ENCODE measurements around the gene NME5. TPM values are rescaled to one million over a fixed set of nuclear protein-coding genes. Genes with fewer than 3 reads are reported as not detected.

The NME5 gene
- polyA plus RNA-seq, 1 donor from 2014 or later = 17.0 TPM

- H3K79me2 ChIP-seq (replicated peaks; ENCODE audit: insufficient read depth, low read length) = no peaks in the 10 kb centered on the region
- H3K9ac ChIP-seq (ENCODE audit: low read length) = no peak overlapping the region
- TF ChIP-seq EZH2 (IDR thresholded peaks at IDR 0.05; ENCODE audit: borderline replicate concordance, insufficient read depth, low read length, poor library complexity, severe bottlenecking) = no peak
- no peak for TF ChIP-seq EP300 (conservative IDR thresholded peaks at IDR 0.05; ENCODE audit: poor library complexity, severe bottlenecking)
- no peak for TF ChIP-seq TAF1 (IDR thresholded peaks at IDR 0.05; ENCODE audit: low read depth)
- no peak for TF ChIP-seq POLR2AphosphoS5 (IDR thresholded peaks at IDR 0.05)
- no peak for TF ChIP-seq MXI1 (conservative IDR thresholded peaks at IDR 0.05; ENCODE audit: poor library complexity, severe bottlenecking)
- TF ChIP-seq SMC3 (conservative IDR thresholded peaks at IDR 0.05; ENCODE audit: poor library complexity) = no peak
- TF ChIP-seq, protein P1, sequence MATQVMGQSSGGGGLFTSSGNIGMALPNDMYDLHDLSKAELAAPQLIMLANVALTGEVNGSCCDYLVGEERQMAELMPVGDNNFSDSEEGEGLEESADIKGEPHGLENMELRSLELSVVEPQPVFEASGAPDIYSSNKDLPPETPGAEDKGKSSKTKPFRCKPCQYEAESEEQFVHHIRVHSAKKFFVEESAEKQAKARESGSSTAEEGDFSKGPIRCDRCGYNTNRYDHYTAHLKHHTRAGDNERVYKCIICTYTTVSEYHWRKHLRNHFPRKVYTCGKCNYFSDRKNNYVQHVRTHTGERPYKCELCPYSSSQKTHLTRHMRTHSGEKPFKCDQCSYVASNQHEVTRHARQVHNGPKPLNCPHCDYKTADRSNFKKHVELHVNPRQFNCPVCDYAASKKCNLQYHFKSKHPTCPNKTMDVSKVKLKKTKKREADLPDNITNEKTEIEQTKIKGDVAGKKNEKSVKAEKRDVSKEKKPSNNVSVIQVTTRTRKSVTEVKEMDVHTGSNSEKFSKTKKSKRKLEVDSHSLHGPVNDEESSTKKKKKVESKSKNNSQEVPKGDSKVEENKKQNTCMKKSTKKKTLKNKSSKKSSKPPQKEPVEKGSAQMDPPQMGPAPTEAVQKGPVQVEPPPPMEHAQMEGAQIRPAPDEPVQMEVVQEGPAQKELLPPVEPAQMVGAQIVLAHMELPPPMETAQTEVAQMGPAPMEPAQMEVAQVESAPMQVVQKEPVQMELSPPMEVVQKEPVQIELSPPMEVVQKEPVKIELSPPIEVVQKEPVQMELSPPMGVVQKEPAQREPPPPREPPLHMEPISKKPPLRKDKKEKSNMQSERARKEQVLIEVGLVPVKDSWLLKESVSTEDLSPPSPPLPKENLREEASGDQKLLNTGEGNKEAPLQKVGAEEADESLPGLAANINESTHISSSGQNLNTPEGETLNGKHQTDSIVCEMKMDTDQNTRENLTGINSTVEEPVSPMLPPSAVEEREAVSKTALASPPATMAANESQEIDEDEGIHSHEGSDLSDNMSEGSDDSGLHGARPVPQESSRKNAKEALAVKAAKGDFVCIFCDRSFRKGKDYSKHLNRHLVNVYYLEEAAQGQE (IDR thresholded peaks at IDR 0.05; ENCODE audit: borderline replicate concordance) = no peak
- TF ChIP-seq RAD21 (conservative IDR thresholded peaks at IDR 0.05) = no peak
- no peak for TF ChIP-seq CTCF (IDR thresholded peaks at IDR 0.05; ENCODE audit: poor library complexity, severe bottlenecking)
- H4K20me1 ChIP-seq (ENCODE audit: insufficient read depth) = no peaks in the 10 kb centered on the region
- no peak overlapping the region for H2AFZ ChIP-seq (ENCODE audit: low read depth, low read length)
- H3K36me3 ChIP-seq (ENCODE audit: insufficient read depth, low read length) = no peaks in the 10 kb centered on the region
- H3K9me2 ChIP-seq (ENCODE audit: insufficient read depth, low read length) = no peaks in the 10 kb centered on the region
- H3K4me2 ChIP-seq (ENCODE audit: low read length) = no peak overlapping the region
- no peak overlapping the region for H3K27ac ChIP-seq (ENCODE audit: low read length)
- H3K27me3 ChIP-seq (ENCODE audit: insufficient read depth, low read depth, low read length) = no peaks in the 10 kb centered on the region
- no peaks in the 10 kb centered on the region for H3F3A ChIP-seq (ENCODE audit: insufficient read depth, low read length, poor library complexity, severe bottlenecking)
- H3K4me3 ChIP-seq (ENCODE audit: low read length) = no peak overlapping the region
- H3K9me3 ChIP-seq (ENCODE audit: low read length) = no peaks in the 10 kb centered on the region
Observed at GRCh38 chr5:138128334-138128733, 10.9 kb downstream of the NME5 start.

- Histone ChIP-seq H3K9ac (ENCODE audit: low read length) (no peak overlapping the region), H2AFZ (ENCODE audit: low read depth, low read length) (no peak overlapping the region), H3K9me3 (ENCODE audit: low read length) (no peaks in the 10 kb centered on the region), H3K36me3 (ENCODE audit: insufficient read depth, low read length) (no peaks in the 10 kb centered on the region), H3K27ac (ENCODE audit: low read length) (no peak overlapping the region), H3K79me2 (replicated peaks; ENCODE audit: insufficient read depth, low read length) (no peaks in the 10 kb centered on the region), H3K9me2 (ENCODE audit: insufficient read depth, low read length) (no peaks in the 10 kb centered on the region), H3K27me3 (ENCODE audit: insufficient read depth, low read depth, low read length) (no peaks in the 10 kb centered on the region), H3K4me2 (ENCODE audit: low read length) (no peak overlapping the region), H4K20me1 (ENCODE audit: insufficient read depth) (no peaks in the 10 kb centered on the region), H3F3A (ENCODE audit: insufficient read depth, low read length, poor library complexity, severe bottlenecking) (no peaks in the 10 kb centered on the region), H3K4me3 (ENCODE audit: low read length) (no peak overlapping the region)
- no peak for TF ChIP-seq TAF1 (IDR thresholded peaks at IDR 0.05; ENCODE audit: low read depth)
- no peak for TF ChIP-seq EP300 (conservative IDR thresholded peaks at IDR 0.05; ENCODE audit: poor library complexity, severe bottlenecking)
- no peak for TF ChIP-seq POLR2AphosphoS5 (IDR thresholded peaks at IDR 0.05)
Observed at GRCh38 chr5:138115254-138115653, 24.0 kb downstream of the NME5 start.

DNA sequence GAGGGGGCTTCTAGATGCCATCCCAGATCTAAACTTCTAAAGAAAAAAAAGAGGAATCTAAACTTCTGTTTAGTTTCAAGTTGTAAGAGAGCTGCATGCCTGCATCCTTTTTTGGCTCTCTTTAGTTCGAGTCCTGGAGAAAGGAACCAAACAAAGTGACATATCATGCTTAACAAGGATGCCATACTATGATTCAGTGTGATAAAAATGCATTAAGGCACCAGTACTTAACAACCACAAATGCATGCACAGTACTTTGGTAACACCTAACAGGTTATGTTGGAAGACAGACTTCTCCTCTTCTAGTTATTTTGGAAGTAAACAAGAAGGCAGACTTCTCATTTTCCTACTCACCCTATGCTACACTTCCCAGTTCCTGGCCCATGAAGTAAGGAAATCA is 27.3 kb downstream of the NME5 start:
- Histone ChIP-seq H3K4me3 (ENCODE audit: low read length) (no peak overlapping the region), H2AFZ (ENCODE audit: low read depth, low read length) (no peak overlapping the region), H3K9ac (ENCODE audit: low read length) (no peak overlapping the region), H3F3A (ENCODE audit: insufficient read depth, low read length, poor library complexity, severe bottlenecking) (no peaks in the 10 kb centered on the region), H3K27ac (ENCODE audit: low read length) (no peak overlapping the region), H3K9me3 (ENCODE audit: low read length) (no peaks in the 10 kb centered on the region), H3K79me2 (replicated peaks; ENCODE audit: insufficient read depth, low read length) (no peaks in the 10 kb centered on the region), H3K27me3 (ENCODE audit: insufficient read depth, low read depth, low read length) (no peaks in the 10 kb centered on the region), H4K20me1 (ENCODE audit: insufficient read depth) (no peaks in the 10 kb centered on the region), H3K9me2 (ENCODE audit: insufficient read depth, low read length) (no peaks in the 10 kb centered on the region), H3K4me2 (ENCODE audit: low read length) (no peak overlapping the region), H3K36me3 (ENCODE audit: insufficient read depth, low read length) (no peaks in the 10 kb centered on the region)
- no peak for TF ChIP-seq RAD21 (conservative IDR thresholded peaks at IDR 0.05)
- no peak for TF ChIP-seq CTCF (IDR thresholded peaks at IDR 0.05; ENCODE audit: poor library complexity, severe bottlenecking)
- no peak for TF ChIP-seq MXI1 (conservative IDR thresholded peaks at IDR 0.05; ENCODE audit: poor library complexity, severe bottlenecking)
- no peak for TF ChIP-seq EZH2 (IDR thresholded peaks at IDR 0.05; ENCODE audit: borderline replicate concordance, insufficient read depth, low read length, poor library complexity, severe bottlenecking)
- no peak for TF ChIP-seq SMC3 (conservative IDR thresholded peaks at IDR 0.05; ENCODE audit: poor library complexity)
- no peak for TF ChIP-seq EP300 (conservative IDR thresholded peaks at IDR 0.05; ENCODE audit: poor library complexity, severe bottlenecking)
- TF ChIP-seq, protein P1 (IDR thresholded peaks at IDR 0.05; ENCODE audit: borderline replicate concordance) = no peak
- TF ChIP-seq POLR2AphosphoS5 (IDR thresholded peaks at IDR 0.05) = no peak
- no peak for TF ChIP-seq TAF1 (IDR thresholded peaks at IDR 0.05; ENCODE audit: low read depth)
